Measurements from ENCODE around the gene OR2J2.
"Not testable (repeated sequence)": the region's sequence is repeated elsewhere in the genome, so short reads cannot be mapped to it uniquely, and the experiment has no call there.

OR2J2 gene

DNA sequence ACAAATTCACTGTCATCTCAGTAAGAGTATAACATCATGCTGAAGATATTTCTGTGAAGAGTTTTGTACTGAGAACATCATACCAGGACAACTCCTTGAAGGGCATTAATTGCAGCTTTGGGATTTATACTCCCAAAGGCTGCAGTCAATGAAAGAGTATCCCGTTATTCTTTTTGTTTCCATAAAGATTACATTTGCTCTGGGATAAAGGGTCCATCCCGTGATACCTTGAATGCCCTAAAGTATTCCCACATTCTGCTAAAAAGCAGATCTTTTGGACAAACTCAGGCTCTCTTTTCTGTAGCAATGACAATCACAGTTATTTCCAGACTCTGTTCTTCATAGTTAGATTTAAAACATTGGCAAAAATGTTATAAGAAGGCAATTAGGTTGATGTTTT lies at the start of gene OR2J2:
TSS of gene OR2J2 (plus strand) at position 301 of the 400 bp plus-strand sequence. CDS start 2,729 bp downstream, outside the sequence.
- DNase-seq (ENCODE audit: low read depth), result not testable (repeated sequence)

DNA sequence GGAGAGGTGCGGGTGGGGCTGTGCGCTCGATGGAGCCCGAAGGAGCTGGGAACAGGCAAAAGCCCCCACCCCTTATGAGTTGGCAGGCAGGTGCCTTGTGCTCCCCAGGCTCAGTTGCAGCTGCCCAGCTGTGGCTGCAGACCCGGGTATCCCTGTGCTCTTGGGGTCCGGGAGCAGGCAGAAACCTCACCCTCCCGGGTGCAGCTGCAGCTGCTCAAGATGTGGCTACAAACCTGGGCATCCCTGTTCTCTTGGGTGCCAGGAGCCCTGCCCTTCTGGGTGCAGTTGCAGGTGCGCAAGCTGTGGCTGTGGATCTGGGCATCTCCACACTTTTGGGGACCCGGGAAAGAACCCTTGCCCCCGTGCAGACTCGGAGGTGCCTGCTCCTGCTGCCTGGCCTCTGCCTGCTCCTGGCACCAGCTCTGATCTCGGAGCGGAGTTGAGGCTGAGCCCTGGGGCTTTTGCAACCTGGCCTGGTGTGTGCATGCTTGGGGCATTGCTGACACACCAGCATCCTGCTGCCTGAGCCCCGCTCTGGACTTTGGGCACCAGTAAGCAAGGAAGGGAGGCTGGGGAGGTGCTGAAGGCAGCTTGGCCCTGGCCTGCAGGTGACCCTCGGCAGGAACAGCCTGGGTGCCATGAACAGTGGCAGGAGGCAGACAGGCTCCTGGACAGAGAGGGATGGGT lies 41.2 kb upstream of the OR2J2 start:
- DNase-seq (ENCODE audit: low read depth), result no peak

DNA sequence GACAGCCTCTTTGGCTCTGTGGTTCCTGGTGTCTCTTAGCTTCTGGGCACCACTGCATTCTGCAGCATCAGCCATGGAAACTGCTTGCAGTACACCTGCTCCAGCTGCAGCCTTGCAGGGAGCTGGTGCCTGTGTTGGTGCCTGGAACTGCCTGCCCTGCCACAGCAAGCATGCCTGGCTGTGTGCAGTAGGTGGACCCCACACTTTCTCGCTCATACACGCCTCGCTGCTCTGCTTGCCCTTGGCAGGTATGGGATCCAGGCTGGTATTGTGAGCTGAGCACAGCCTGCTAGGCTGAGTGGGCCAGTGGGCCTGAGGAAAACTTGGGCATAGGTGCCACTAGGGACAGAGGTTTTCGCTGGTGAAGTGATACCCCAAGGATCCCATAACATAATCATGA lies 40.1 kb upstream of the OR2J2 start:
- no peak for DNase-seq (ENCODE audit: low read depth)

DNA sequence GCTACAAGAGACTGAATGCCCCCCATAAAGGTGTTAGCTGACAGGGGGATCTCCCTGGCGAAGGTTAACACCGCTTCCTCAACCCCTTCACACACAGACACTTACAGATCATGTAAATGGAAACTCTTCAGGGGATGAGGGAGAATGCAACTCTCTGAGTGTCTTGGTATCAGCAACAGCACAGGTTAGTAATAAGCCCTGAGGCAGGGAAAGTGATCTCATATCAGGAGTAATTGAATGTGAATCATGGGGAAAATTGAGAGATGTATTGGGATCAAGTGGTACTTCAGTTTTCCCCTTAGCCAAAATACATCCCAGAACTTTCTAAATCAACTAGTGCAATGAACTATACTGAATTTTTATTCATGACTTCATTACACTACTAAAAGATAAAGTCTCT lies 39.0 kb upstream of the OR2J2 start:
- DNase-seq (ENCODE audit: low read depth), result no peak

DNA sequence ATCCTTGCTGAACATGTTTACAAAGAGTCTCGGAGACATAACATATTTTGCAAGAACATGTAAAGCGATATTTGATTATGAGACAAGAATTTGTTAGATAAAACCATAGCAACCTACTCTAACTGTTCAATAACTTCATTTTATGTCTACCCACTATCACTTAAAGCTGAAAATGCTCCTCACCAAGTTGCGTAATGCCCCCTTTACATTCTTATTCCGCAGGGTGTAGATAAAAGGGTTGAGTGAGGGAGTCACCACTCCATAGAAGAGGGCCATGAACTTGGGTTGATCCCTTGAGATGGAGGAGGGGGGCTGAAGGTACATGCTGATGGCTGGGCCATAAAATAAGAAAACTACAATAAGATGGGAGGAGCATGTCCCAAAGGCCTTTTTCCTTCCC lies 33.0 kb upstream of the OR2J2 start:
- DNase-seq (ENCODE audit: low read depth), result no peak

DNA sequence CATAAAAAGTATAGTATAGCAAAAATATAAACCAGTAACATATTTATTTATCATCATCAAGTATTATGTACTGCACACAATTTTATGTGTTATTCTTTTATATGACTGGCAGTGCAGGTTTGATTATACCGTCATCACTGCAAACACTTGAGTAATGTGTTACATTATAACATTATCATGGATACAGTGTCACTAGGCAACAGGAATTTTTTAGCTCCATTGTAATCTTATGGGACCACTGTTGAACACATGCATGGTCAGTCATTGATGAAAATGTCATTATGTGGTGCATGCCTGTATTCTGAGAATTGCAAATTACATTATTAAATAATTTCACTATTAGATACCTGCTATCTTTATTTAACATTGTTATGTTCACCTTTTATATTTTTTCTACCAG lies 29.1 kb upstream of the OR2J2 start:
- DNase-seq (ENCODE audit: low read depth), result no peak

DNA sequence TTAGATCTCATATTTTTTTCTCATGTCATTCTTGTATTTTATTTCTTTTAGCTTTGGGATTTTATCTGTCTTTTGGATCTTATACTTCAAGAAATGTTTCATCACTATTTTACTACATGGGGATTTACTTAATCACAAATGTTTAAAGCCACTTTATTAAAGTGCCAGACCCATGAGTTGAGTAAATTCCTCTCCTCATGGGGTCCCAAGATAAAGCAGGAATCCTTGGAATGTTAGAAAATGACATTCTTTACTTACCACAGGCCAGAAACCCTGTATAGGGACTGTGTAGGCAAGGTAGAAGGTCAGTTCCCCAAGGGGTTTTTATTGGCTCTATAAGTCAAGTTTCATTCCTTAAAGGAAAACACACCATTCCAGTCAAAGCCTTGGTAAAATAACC lies 28.4 kb upstream of the OR2J2 start:
- DNase-seq (ENCODE audit: low read depth), result no peak

DNA sequence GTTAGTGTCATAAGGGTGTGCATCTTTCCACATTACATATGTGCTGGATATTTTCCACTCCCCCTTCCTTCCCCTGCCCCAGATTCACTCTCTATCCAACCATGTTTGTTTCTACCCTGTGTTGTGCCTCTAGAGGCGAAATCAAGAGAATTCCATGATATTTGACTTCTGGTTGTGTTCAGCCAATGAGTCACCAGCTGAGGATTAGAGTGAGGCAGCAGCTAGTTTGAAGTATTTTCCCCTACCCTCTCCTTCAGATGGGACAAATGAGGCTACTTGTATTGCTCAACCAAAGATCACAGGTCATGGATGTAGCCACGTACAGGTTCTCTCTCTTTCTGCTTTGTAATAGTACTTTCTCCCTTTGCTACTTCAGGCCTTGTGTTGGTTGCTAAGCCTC lies 24.5 kb upstream of the OR2J2 start:
- DNase-seq (ENCODE audit: low read depth), result no peak

DNA sequence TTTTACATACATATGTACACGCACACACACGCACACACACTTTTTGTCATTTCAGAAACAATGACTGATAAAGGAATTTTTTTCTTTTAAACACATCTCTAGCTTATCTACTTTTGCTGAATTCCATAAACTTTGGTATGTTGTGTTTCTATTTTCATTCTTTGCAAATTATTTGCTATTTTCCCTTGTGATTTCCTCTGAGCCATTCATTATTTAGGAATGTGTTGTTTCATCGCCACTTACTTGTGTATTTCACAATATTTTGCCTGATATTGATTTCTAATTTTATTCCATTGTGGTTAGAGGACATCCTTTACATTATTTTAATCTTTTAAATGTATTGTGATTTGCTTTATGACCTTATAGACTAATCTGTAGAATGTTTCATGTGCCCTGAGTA lies 23.6 kb upstream of the OR2J2 start:
- no peak for DNase-seq (ENCODE audit: low read depth)

DNA sequence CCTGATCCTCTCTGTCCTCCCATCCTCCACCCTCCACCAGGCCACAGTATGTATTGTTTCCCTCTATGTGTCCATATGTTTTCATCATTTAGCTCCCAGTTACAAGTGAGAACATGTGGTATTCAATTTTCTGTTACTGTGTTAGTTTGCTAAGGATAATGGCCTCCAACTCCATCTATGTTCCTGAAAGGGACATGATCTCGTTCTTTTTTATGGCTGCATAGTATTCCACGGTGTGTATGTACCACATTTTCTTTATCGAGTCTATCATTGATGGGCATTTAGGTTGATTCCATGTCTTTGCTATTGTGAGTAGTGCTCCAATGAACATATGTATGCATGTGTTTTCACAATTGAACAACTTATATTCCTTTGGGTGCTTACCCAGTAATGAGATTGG lies 21.3 kb upstream of the OR2J2 start:
- not testable (repeated sequence) for DNase-seq (ENCODE audit: low read depth)

DNA sequence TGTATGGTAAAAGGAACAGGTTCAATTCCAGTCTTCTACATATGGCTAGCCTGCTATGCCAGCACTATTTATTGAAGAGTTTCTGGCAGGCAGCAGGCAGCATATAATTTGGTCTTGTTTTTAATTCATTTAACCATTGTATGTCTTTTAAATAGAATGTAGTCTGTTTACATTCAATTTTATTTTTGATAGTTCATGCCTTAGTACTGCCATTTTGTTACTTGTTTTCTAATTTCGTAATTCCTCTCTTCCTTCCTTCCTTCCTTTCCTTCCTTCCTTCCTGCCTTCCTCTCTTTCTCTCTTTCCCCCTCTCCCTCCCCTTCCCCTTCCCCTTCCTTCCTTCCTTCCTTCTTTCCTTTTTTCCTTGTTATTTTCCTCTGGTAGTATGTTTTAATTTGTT lies 17.6 kb upstream of the OR2J2 start:
- no peak for DNase-seq (ENCODE audit: low read depth)

DNA sequence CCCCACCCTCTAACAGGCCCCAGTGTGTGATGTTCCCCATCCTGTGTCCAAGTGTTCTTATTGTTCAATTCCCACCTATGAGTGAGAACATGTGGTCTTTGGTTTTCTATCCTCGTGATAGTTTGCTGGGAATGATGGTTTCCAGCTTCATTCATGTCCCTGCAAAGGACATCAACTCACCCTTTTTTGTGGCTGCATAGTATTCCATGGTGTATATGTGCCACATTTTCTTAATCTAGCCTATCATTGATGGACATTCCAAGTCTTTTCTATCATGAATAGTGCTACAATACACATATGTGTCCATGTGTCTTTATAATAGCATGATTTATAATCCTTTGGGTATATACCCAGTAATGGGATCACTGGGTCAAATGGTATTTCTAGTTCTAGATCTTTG lies 15.5 kb upstream of the OR2J2 start:
- not testable (repeated sequence) for DNase-seq (ENCODE audit: low read depth)

DNA sequence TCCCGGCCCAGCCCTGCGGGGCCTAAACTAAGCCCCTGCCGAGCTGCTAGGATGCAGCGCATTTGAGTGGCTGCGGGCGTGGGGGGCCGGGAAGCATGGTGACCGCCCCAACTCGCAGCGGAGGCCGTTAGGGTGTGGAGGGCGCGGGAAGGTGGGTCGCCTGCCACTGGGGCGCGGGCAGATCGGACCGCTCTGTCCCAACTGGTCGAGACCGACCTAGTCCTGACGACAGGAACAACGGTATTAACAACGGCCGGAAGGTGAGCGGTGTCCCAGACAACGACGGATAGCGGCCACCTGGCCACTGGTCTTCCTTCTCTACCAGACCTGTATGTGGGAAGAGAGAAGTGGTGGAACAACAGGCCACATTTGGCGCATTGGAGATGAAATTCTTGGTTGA lies 10.8 kb upstream of the OR2J2 start:
- DNase-seq (ENCODE audit: low read depth), result not testable (repeated sequence)

DNA sequence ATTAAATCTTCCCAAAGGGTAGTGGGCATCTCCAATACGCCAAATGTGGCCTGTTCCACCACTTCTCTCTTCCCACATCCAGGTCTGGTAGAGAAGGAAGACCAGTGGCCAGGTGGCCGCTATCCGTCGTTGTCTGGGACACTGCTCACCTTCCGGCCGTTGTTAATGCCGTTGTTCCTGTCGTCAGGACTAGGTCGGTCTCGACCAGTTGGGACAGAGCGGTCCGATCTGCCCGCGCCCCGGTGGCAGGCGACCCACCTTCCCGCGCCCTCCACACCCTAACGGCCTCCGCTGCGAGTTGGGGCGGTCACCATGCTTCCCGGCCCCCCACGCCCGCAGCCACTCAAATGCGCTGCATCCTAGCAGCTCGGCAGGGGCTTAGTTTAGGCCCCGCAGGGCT lies 5.1 kb upstream of the OR2J2 start:
- not testable (repeated sequence) for DNase-seq (ENCODE audit: low read depth)

DNA sequence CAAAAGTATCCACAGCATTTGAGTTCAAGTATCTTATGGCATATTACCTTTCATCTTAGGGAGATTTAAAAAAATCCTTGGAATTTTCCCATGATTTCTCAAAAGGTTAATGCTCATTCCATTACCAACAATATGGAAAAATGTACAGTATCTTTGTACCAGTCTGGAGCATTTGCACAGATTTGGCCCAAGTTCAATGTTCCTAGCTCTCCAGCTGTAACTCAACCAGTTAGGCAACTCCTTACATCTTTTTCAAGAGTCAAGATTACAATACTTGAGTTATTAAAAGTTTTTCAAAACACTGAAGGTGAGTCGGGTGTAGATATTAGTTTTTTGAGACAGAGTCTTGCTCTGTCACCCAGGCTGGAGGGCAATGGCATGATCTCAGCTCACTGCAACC lies 1.0 kb downstream of the OR2J2 start:
- DNase-seq (ENCODE audit: low read depth), result no peak

DNA sequence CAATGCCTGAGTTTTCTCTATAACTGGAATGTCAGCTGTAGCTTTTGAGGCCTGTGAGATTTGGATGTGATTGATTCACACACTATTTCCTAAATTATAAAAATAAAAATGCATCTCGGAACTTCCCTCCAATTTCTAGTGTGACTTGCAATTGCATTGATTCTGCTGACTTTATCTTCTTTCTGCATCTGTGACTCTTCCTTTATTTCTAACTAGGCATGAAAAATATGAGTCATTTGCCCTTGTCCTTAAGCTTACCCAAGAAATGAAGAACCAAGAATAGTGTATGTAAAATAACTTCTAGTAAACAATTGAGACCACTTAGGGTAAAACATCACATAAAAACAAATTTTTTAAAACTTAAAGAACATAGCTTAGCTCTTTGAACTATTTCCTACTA lies 12.9 kb downstream of the OR2J2 start:
- DNase-seq (ENCODE audit: low read depth), result no peak

DNA sequence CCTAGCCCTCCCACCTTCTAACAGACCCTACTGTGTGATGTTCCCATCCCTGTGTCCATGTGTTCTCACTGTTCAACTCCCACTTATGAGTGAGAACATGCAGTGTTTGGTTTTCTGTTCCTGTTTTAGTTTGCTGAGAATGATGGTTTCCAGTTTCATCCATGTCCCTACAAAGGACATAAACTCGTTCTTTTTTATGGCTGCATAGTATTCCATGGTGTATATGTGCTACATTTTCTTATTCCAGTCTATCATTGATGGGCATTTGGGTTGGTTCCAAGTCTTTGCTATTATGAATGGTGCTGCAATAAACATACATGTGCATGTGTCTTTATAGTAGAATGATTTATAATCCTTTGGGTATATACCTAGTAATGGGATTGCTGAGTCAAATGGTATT lies 18.0 kb downstream of the OR2J2 start:
- DNase-seq (ENCODE audit: low read depth), result not testable (repeated sequence)

DNA sequence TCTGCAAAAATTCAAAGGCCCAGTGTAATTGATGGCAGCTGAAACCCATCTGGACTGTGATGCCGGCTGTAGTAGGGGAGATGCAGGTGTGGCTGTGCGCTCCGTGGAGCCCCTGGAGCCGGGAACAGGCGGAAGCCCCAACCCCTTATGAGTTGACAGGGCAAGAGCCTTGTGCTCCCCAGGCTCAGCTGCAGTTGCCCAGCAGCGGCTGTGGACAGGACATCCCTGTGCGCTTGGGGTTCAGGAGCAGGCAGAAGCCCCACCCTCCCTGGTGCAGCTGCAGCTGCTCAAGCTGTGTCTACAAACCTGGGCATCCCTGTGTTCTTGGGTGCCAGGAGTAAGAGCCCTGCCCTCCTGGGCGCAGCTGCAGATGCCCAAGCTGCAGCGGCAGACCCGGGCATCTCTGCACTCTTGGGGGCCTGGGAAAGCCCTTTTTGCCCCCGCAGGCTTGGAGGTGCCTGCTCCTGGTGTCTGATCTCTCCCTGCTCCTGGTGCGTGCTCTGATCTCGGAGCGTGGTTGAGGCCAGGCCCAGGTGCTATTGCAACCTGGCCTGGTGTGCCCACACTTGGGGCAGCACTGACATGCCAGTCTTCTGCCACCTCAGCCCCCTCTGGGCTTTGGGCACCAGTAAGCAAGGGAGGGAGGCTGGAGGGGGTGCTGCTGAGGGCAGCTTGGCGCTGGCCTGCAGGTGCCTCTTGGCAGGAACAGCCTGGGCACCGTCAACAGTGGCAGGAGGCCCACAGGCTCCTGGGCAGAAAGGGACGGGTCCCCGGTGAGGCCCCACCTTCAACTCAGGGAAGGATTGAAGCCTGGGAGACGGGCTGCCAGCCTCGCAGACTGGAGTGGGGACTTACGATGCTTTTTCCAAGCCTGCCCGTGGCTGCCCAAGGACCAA lies 30.3 kb downstream of the OR2J2 start:
- no peak for DNase-seq (ENCODE audit: low read depth)

DNA sequence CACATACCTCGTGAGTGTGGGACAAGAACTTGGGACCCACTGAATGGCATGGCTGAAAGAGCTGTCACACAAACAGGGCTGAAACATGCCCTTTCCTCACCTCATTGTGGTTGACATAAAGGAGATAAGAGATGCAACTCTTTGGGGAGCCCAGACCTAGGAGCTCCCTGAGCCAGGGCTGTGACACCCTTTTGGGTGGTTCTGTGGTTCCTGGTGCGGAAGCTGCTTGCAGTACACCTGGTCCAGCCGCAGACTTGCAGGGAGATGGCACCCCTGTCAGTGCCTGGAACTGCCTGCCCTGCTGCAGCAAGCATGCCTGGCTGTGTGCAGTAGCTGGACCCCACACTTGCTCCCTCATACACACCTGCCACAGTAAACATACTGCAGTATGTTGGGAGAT lies 31.3 kb downstream of the OR2J2 start:
- DNase-seq (ENCODE audit: low read depth), result no peak

DNA sequence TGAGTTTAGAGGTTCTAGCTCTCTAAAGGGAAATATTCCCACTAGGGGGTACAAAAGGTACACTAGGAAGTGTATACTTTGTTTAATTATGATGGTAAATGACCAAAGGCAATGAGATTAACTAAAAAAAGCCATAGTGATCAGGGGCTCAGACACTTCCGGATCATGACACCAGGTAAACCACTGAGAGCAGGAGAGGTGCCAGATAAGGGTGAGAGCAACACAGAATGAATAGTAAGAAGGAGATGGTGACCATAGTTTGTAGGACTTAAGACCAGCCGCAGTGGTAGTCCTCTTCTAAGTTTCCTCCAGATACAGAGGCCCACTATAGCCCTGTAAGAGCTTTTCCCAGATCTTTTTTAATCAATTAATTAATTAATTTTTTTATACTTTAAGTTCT lies 40.8 kb downstream of the OR2J2 start:
- DNase-seq (ENCODE audit: low read depth), result no peak

DNA sequence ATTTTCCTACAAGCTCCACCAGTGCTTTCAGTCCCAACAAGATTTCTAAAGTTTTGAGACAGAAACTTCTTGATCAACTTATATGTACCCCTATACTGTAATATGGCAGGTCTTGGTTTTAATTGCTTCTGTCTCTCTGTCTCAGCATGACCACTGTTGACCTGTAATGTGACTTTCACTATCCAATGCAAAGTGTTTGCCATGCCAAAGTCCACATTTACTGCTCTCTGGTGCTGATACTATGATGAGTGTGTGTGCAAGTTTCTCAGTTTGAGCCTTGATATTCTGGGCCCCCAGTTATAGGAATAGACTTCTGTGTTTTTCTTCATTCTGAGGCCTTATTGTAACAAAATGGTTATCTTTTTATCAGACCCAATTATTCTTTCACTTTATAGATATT lies 45.8 kb downstream of the OR2J2 start:
- DNase-seq (ENCODE audit: low read depth), result no peak

DNA sequence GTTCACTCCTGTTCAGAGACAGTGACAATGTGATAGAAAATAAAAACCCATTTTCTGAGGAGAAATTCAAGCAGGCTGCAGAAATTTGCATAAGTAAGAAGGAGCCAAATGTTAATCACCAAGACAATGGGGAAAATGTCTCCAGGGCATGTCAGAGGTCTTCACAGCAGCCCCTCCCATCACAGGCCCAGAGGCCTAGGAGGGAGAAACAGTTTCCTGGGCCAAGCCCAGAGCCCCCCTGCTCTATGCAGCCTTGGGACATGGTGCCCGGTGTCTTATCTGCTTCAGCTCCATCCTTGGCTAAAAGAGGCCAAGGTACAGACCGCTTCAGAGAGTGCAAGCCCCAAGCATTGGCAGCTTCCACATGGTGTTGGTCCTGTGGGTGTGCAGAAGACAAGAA lies 46.5 kb downstream of the OR2J2 start:
- DNase-seq (ENCODE audit: low read depth), result not testable (repeated sequence)

DNA sequence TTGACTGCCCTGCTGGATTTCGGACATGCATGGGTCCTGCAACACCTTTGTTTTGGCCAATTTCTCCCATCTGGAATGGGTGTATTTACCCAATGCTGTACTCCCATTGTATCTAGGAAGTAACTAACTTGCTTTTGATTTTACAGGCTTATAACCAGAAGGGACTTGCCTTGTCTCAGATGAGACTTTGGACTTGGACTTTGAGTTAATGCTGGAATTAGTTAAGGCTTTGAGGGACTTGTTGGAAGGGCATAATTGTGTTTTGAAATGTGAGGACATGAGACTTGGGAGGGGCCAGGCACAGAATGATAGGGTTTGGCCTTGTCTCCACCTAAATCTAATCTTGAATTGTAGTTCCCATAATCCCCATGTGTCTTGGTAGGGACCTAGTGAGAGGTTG lies 47.3 kb downstream of the OR2J2 start:
- not testable (repeated sequence) for DNase-seq (ENCODE audit: low read depth)
